Umbilical cord (tissue), 2 donors: Measurements from ENCODE around the gene BAIAP2L1. TPM values are rescaled to one million over a fixed set of nuclear protein-coding genes. Genes with fewer than 3 reads are reported as not detected.

Experiments used
- DNase-seq: peaks from one replicate; pipeline ENCODE4 v3.0.0-alpha.2; 2015; ENCODE audit warnings: low spot score
- total RNA-seq: library from RNA; depleted of rRNA; stranded (reverse); fragments of >200 nt; gene quantifications from one replicate; pipeline ENCODE4 v1.2.3, GENCODE V29; 2014; ENCODE audit warnings: low replicate concordance; ENCODE audit not compliant: insufficient read depth

The BAIAP2L1 gene
- total RNA-seq, 1 donor from 2014 or later, result 1.2 TPM

GRCh38 chr7:98293746-98294145 lies 107.1 kb downstream of the BAIAP2L1 start:
- no peak for DNase-seq

DNA sequence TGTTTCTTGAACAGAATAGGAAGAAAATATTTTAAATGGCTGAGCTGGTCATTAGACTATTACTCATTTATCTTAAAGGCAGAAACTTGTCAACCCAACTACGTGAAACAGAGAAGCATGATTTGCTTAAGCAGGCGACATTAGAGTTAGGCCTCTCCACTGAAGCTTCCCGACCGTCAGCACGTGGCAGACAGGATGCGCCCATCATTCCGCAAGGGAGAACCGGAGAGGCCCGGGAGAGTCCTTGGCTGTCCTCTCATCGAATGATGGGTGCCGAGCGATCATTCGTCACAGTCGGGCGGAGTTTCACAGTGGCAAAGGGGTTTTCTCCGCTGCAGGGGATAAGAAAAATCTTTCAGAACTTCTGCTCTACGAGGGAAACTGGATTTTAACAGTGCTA lies 107.6 kb downstream of the BAIAP2L1 start:
- DNase-seq, result no peak

- DNase-seq, result no peak
Measured at GRCh38 chr7:98291717-98292116, 109.2 kb downstream of the BAIAP2L1 start.

- no peak for DNase-seq
Measured at GRCh38 chr7:98289333-98289875, 111.5 kb downstream of the BAIAP2L1 start.

GRCh38 chr7:98288064-98288823 lies 112.6 kb downstream of the BAIAP2L1 start:
- no peak for DNase-seq

DNA sequence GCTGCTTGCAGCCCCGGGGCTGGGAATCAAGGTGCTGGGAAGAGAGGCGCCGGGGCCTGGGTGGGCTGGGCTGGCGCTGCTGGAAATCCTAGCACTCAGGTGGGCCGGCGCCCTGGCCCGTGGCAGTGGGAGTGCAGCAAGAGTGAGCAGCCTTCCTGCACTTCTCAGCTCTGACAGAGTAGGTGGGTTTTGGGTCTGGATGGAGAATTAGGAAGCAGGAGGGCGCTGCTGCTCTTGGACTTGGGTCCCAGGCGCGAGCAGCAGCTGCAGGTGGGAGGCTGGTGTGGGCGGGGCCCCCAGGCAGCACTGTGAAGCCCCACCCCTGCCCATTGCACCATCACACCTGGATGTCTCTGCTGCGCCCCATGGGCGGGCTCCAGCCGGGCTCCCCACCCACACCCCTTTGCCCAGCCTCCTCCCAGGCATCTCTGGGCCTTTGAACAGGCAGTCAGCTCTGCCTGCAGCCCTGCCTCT lies 113.4 kb downstream of the BAIAP2L1 start:
- no peak for DNase-seq

GRCh38 chr7:98286701-98287485 lies 114.0 kb downstream of the BAIAP2L1 start:
- no peak for DNase-seq

- no peak for DNase-seq
Measured at GRCh38 chr7:98286093-98286539, 114.8 kb downstream of the BAIAP2L1 start.

DNA sequence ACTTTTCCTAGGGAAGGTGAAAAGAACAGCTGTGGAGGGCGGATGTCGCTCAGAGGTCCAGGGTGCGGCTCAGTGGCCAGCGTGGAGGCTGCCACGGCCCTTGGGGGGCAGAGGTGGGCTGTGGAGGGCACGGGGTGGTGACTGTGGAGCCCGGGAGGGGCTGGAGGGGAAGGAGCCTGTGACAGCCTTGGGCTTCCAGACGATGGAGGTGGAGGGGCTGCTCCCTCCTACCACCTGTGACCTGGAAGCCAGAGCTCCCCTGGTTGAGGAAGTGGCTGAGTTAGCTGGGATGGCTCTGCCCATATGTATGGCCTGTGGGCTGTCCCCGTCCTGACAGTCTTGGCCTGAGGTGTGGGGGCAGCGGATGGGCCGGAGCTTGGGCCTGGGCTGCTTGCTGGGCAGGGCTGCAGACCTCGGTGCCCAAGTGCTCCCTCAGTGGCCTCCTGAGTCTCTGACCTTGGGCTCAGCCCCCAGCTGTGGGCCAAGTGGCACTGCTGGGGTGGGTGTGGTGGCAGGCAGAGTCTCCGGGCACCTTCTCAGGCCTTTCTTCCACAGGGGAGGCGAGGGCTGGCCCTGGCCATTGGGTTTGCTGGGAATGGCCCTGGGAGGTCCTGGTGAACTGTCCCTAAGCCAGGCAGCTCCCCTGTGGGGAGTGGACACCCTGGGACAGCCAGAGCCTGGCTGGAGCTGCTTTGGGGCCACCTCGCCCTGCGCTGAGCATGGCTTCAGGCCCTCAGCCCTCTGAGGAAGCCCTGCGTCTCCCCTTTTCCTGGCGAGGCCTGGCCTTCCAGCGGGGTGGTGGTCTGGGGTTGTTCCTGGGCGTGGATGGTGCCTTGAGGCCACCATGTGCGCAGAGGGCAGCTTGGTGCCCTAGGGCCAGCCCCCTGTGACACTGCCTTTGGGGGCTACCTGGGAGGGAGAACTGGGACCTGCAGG lies 115.5 kb downstream of the BAIAP2L1 start:
- DNase-seq, result no peak

GRCh38 chr7:98284335-98285036 lies 116.4 kb downstream of the BAIAP2L1 start:
- peak; percentile 59 for DNase-seq

DNA sequence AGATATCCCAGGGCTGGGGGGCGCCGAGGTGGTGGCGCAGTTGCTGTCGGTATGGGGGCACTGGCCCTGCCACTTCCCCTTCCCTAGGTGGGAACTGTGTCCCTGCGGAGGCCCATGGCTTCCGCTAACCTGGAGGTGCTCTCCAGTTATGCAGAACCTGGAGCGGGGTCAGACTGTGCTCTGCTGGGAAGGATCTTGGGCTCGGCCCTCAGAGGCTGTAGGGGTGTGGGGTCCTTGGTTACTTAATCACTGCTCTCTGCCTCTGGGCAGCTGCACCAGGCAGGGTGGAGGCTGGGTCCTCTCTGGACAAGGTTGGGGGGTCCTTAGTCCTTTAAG lies 117.0 kb downstream of the BAIAP2L1 start:
- DNase-seq, result no peak

DNA sequence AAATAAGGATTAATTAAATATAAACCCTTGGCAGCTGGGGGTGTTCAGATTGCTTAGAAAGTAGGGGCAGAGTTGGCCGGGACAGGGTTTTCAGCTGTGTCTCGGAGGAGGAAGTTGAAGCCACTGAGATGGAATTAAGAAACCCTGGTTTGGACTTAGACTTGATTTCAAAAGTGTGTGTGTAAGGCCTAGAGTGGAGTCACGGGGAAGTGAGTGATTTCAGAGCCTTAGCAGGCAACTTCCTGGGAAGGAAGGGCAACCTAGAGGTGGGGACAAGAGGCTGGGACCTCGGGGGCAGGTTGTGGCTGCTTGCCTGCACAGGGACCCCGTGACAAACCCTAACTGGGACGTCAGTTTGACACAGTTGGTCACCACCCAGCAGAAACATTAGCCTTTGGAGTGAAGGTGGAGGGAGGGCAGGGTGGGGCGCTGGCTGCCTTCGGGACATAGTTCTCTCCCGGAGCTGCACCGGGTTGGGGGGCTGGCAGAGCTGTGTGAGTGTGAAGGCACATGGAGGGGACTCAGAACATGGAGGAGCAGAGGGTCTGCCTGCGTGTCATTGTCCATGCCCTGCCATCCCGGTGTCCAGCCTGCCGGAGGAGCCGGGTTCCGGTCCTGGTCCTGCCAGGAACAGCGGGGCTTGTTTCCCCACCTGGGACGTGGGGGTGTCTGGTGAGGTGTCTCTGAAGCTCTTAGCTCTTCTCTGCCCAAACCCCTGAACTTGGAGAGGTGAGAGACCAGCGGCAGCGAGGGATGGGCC lies 117.6 kb downstream of the BAIAP2L1 start:
- DNase-seq, result no peak

DNA sequence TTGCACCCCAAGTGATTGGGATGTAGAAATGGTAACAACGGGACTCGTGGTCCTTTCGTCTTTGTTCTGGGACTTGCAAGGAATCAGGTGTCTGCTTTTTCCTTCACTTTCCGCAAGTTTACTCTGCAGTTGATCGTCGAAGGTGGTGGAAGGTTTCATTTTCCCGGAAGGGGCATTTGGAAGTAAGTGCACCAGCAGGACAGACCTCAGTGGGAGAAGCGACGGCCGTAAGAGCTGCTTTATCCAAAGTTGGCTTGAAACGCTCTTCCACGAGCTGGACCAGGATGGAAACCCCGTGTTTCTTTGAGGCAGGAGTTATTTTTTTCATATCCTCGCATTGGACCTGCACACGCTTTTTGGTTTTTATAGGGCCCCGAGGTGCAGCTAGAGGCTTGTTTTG lies 118.2 kb downstream of the BAIAP2L1 start:
- no peak for DNase-seq

DNA sequence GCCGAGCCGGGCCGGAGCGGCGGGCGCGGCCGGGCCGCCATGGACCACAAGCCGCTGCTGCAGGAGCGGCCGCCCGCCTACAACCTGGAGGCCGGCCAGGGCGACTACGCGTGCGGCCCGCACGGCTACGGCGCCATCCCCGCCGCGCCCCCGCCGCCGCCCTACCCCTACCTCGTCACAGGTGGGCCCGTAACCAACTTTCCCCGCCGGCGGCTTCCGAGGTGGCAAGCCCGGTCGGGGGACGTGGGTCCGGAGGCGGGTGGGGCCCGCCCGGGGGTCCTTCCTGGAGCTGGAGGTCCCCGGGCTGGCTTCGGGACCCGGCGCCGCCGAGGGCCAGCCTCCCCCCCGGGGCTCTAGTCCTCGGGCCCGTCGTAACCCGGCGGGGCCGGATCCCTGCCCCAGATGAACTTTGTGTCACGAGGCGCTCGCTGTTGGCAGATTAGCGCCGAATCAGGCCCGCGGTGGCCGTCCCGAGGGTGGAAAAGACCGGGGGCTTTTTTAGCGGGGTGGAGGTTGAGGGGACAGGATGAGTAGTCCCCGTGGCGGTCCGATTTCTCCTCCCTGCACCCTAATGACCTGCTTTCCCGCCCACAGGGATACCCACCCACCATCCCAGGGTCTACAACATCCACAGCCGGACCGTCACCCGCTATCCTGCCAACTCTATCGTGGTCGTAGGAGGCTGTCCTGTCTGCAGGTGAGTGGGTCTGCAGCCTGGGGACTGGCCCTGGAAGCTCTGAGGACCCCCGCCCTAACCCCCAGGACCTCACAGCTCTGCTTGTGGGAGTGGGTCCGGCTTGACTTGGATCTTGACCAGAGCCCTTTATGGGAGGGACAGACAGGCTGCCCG lies 118.9 kb downstream of the BAIAP2L1 start:
- DNase-seq, result no peak

DNA sequence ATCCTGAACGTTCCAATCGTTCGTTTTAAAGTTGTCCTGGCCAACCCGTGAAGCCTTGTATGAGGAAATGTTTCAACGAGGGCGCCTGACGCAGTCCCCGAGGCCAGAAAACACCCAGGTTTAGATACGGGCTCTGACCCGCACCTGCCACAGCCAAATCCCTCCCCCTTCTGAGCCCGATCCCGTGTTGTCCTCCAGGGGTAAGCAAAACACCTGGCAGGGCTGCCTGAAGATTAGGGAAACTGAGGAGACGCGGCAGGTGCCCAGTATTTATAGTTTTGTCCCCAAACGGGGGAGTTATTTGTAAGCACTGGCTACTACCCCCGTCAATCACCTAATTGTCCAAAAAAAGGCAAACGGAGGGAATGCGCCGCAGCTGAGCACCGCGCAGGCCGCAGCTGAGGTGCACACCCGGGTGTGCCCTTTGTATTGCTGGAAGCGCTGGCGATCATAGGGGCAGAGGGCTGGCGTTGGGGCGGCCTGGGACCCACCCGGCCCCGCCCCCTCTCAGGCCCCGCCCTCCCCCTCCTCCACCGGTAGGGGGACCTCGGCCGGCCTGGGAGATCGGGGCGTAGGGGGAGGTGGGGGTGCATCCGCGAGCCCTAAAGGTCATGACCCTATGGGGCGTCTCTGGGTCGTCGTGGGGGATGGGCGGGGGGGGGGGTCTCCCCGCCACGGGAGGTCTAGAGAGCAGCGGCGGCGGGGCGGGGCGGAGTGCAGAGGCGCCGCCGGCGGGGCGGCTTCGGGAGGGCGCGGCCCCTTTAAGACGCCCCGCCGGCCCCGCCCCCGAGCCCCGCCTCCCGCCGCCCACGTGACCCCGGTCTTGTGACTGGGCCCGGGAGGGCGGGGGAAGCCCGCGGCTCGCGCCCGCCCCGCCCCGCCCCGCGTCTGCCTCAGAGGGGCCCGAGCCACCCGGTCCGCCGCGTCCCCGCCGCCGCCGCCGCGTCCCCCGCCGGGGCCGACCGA lies 119.8 kb downstream of the BAIAP2L1 start, which contains the start of gene BRI3:
BRI3 (plus strand) TSS at position 896 of the 966 bp plus-strand sequence. CDS start 110 bp downstream, outside the sequence.
- peak; percentile 92 for DNase-seq

- DNase-seq, result no peak
Measured at GRCh38 chr7:98280296-98280695, 120.6 kb downstream of the BAIAP2L1 start.

- no peak for DNase-seq
Measured at GRCh38 chr7:98278936-98279335, 122.0 kb downstream of the BAIAP2L1 start.

DNA sequence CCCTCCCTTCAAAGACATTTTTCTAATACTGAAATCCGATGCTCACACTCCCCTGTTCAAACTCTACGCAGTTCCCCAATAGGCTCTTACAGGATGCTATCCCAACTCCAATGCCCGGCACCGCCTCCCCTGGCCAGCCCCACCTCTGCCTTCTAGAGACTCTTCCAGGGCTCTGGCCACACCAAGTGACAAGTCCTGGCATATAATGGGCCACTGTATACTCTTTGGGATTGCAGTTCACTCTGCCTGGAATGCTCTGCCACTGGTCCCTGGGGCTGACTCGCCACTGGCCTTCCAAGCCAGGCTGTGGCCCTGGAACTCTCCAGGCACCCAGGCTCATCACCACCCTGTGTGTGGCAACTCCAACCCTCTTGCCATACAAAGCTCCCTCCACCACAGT lies 122.5 kb downstream of the BAIAP2L1 start:
- no peak for DNase-seq
